GM19043 (cell line): ENCODE results near the gene WDR7.
"Not testable (repeated sequence)": the region's sequence is repeated elsewhere in the genome, so short reads cannot be mapped to it uniquely, and the experiment has no call there.

Source experiments
- ATAC-seq: cut with Tn5 transposase; IDR thresholded peaks from one replicate; pipeline ENCODE4 v1.9.1; 2021; ENCODE audit warnings: low read depth; ENCODE audit not compliant: unreplicated experiment

The WDR7 gene

DNA sequence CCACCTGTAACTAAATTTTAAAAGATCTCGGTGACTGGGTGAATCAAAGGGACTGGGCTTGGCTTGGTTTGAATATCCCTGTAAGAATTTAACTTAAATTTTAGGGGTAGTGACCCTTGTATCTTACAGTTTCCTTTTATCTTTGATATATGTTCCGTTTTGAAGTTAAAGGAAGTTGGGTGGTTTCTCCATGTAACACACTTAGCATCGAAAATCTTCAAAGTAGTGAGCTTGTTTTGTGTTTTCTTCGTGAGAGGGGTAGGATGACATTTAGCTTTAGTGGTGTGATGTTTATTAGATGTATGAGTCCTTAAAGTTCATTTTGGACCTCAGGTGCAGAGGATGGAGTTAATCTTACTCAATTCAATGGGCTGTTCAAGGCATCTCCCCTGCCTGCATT lies 1.6 kb downstream of the WDR7 start:
- no peak for ATAC-seq

DNA sequence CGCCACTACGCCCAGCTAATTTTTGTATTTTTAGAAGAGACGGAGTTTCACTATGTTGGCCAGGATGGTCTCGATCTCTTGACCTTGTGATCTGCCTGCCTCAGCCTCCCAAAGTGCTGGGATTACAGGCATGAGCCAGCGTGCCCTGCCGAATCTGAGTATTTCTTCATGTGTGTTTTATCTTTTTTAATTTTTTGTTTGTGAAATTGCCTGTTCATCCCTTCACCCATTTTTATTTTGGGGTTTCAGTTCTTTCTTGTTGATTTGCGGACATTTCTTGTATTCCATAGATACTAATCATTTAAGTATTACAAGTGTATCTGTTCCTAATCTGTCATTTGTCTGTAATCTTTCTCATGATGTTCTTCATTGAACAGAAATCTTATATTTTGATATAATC lies 3.1 kb downstream of the WDR7 start:
- ATAC-seq = not testable (repeated sequence)

DNA sequence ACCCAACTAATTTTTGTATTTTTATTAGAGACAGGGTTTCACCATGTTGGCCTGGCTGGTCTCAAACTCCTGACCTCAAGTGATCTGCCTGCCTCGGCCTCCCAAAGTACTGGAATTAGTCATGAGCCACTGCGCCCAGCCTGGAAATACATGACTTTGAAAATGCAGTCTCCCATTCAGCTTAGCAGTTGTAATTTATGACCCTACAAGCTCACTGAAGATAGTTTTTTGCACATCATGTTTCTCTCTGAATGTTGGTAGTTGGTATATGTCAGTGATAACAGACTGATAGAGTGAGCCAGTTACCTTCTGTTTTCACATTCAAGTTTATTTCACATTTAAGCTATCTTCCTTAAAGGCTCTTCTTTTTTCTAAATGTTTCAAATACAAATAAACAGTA lies 7.1 kb downstream of the WDR7 start:
- no peak for ATAC-seq

DNA sequence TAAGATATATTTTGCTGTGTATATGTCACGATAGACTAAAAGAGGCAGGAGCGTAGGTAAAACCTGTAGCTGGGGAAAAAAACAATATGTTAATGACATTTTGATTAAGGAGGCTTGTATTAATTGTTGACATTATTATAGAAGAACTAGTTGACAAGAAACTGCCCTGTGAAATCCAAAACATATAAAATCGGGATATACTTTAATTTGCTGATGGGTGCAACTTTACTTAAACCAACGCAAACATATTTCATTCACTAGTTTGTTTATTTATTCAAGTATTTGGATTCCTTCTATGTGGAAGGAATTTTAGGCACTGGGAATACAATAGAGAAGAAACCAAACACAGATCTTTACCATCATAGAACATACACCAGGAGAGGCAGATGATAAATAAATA lies 8.0 kb downstream of the WDR7 start:
- ATAC-seq = no peak

DNA sequence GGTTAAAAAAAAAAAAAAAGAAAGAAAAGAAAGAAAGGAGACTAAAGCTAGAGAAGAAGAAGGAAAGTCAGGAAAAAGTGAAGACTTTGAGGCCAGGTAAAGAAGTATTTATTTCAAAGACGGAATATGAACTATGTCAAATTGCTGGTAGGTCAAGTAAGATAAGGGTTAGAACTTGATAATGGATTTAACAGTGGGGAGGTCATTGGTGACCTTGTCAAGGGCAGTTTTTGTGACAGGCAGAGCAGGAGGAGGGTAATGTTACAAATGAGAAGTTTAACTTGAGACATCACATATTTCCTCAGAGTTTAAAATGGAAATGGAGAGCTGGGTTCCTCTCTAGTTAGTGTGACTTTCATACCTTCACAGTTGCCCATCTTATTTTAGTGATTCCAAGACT lies 9.5 kb downstream of the WDR7 start:
- no peak for ATAC-seq

DNA sequence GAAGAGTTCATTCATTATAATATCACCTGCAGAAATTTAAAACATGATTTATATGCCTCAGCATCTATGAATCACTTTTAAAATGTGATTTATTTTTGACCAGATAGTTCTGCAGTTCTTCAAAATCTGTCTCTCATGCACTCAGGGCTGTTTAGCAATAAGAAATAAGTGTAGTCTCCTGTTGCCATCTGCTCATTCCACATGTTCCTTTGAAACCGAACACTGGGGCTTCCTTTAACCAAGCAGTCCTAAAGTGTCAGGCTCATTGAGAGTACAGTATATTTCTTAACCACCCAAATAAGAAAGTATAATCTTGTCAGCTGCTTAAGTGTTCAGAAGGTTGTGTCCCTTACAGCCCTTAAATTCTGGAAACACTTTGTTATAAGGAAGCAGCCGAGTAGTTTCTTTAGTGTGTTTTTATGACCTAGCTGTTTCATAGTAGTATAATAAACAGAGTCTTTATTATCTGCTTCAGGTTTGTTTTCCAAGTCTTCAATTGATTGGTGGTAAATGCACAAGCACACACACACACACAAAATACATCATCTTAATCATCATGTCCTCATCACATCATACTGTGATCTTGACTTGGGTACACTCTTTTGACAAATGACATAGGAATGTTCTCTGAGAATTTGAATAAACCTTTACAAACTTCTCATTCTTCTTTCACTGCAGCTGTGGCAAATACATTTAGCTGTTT lies 10.4 kb downstream of the WDR7 start:
- ATAC-seq = no peak

DNA sequence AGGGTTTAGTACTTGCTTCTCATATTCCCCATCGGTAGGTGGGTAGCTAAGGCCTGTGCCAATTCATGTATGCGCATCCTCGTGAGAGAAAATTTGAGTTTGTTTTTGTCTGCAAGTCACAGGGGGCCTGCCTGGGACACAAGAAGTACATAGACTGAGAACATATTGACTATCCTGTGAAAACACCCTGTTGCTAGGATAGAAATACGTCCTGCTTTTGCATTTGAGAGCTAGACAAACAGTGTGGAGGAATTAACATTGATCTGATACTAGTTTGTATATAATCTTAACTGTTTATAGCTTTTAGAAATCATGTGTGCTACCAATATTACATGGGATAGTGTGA lies 10.9 kb downstream of the WDR7 start:
- no peak for ATAC-seq

DNA sequence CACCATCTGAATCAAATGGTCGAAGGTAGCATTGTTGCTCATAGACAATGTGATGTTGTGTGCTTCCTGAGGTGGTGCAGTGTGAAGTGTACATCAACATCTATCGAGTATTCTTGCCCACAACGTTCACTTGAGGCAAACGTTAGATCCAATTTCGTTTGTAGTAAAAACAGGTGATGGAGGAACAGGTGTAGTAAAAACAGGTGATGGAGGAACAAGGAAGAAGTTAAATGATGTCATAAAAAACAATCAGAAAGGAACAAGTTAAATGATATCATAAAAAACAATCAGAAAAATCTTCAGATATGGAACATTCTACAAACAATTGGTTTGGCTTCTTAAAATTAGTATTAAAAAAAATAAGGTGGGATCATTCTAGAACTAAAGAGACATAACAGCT lies 11.3 kb downstream of the WDR7 start:
- ATAC-seq = no peak

DNA sequence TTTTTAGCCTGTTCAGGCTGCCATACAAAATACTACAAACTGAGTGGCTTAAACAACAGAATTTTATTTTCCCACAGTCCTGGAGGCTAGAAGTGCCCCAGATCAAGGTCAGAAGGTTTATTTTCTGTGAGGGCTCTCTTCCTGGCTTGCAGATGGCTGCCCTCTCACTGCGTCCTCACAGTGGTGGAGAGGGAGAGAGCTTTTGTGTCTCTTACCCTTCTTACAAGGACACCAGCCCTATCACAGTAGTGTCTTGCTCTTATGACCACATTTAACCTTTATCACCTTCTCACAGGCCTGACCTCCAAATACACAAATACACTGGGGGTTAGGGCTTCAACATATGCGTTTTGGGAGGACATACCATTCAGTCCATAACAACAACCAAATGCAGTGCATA lies 11.7 kb downstream of the WDR7 start:
- ATAC-seq = no peak

DNA sequence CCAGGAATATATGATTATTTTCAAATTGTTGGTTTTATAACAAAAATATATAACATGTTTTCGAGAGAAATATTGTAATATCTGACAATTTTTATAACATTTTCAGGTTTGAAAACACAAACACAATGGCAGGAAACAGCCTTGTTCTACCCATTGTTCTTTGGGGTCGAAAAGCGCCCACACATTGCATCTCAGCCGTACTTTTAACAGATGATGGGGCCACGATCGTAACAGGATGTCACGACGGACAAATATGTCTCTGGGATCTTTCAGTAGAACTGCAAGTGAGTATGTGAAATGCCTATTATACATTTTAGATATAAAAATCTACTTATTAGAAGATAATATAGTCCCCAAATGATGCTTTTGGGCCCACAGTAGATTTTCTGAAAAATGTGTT lies 21.2 kb downstream of the WDR7 start:
- no peak for ATAC-seq

DNA sequence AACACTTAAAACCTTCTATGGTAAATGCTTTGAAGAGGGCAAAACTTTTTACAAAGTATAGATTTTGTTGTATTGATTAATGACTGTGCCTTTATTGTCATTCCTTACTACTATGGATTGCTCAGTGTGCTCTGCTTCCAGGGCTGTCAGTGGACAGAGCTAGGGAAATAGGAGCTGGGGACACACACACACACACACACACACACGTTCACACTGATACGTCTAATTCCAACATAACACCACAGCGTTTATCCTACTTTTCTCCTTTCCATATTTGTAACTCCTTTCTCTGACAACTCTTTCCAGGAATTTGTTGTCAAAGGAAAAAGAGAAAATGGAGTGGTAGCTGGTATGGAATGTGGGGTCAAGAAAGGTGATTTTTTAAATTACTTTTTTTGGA lies 21.8 kb downstream of the WDR7 start:
- no peak for ATAC-seq

DNA sequence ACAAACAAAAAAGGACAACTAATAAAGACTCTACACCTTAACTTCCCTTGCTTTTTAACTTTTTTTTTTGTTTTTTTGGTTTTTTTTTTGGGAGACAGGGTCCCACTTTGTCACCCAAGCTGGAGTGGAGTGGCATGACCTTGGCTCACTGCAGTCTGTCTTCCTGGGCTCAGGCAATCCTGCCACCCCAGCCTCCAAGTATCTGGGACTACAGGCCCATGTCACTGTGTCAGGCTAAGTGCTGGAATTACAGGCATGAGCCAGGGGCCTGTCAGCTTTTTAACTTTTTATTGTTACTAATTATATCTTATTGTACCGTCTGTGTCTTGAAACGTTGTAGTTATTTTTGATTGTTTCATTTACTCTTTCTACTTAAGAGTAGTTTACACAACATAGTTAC lies 25.5 kb downstream of the WDR7 start:
- no peak for ATAC-seq

DNA sequence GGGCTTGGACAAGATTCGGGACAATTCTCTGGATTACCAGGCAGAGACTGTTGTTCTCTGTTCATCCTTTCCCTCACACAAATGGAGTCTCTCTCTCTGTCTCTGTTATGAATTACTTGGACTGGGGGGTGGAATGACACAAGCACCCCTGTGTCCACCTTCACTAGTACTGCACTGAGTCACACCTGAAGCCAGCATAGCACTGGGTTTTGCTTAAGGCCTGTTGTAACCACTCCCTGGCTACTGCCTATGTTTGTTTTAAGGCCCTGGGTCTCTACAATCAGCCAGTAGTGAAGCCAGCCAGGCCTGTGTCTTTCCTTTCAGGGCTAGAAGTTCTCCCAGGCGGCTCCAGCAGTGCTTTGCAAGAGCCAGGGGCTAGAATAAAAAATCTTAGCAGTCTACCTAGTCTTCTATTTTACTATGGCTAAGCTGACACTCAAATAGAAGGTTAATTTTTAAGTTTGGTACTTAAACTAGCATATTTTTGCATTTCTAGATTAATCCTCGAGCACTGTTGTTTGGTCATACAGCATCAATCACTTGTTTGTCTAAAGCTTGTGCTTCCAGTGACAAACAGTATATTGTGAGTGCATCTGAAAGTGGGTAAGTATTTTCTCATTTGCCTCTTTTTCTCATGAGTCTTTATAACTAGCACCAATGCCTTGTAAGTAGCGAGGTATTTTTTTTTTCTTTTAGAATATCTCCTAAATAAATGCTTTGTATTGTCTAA lies 27.8 kb downstream of the WDR7 start:
- no peak for ATAC-seq

DNA sequence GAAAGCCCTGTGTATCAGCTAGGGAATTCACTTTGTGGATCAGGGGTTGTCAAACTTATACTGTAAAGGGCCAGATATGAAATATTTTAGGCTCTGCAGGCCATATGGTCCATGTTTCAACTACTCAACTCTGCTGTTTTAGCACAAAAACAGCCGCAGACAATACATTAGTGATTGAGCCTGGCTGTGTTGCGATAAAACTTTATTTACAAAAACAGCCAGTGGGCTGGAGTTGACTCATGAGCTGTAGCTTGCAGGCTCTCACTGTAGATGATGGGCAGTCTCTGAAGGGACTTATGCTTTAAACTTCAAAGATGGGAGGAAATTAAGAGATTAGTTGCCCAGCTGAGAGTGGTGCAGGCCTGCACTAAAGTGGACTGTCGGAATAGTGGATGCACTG lies 33.1 kb downstream of the WDR7 start:
- no peak for ATAC-seq

DNA sequence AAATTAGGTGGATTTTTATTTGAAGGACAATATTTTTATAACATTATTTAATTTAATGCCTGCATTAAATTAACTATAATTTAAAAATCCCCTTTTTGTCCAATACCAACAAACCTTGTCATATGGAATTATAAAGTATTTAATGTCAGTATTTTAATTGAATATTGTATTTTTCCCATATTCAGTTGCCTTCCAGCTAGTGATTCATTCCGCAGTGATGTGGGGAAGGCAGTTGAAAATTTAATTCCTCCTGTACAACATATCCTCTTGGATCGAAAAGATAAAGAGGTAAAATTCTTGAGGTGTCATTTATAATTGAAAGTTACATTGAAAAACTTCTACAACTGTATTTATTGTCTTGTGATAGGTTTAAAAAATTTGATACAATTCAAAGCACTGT lies 40.4 kb downstream of the WDR7 start:
- no peak for ATAC-seq

DNA sequence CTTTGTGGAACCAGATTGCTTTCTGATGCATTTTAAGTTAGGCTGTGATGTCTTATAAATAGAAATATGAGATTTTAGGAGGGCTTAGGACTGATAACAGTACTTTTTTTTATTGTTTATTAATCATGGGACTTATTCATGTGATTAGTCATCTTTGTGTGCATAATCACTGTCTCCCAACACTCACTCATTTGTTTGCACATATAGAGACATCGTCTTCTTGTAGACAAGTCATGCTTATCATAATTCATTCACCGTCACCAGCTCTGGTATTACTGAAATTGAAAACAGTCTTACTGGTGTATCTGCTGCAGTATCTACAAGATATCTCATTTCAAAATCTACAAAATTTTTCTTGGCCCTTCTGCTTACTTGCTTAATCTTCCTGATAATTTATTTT lies 45.8 kb downstream of the WDR7 start:
- ATAC-seq = no peak

DNA sequence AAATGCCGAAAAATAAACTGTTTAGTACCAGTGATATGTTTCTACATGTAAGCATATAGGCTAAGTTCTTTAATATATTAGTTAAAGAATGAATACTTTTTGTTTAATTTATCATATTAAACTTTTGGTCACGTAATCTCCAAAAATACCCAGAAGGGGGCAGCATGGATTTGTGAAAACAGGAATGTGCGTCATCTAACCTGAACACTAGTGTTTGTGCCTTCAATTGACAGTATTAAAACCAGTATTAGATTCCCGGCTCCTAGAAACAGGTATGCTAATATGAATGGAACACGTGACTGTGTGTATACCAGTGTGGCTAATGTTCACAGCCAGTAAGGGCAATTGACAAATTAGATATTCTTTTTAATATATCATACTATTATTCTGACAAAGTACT lies 51.8 kb downstream of the WDR7 start:
- no peak for ATAC-seq

DNA sequence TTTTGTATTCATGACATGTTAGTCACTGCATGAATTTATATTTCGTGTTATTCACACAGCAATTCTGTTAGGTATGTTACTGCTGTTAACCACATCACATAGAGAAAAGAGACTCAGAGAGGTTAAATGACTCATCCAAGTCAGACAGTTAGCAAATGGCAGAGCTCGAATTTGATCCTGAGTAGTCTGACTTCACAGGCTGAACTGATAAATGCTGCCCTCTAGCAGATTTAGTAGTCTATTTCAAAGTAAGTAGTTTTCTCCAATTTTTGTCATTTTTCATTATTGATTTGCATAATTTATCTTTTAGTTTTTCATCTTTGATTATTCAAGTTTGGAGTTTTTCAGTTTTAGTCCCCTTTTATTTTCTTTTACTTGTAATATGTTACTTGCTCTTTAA lies 58.3 kb downstream of the WDR7 start:
- peak; percentile 98 for ATAC-seq

DNA sequence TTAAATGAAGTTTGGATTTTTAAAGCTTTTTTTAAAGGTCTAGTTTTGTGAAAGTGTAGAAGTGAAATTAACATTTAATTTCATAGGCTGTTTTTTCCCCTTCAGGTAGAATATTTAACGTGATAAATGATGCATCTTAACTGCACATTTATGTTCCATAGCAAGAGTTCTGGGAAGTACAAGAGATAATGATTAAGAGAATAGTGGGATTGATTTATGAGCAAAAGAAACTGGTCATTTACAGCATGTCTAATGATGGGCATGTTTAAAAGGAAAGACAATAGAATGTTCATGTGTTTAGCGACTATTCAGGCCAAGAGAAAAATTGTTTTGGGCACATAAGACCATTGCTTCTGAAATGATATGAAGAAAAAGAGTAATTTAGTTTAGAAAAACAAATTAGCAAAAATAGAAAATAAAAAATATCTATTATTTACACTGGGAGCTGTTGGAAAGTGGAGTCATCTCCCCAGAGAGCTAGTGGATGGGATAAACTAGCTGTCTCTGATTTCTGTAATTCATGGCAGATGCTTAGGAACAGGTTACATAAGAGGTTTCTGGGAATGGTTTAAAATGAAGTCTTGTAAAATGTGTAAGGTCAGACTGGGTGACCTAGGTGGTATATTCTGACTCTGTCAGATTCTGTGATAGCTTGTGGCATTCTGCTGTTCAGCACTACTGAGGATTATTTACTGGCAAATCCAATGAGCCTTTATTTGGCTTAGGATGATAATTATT lies 60.7 kb downstream of the WDR7 start:
- ATAC-seq = no peak

DNA sequence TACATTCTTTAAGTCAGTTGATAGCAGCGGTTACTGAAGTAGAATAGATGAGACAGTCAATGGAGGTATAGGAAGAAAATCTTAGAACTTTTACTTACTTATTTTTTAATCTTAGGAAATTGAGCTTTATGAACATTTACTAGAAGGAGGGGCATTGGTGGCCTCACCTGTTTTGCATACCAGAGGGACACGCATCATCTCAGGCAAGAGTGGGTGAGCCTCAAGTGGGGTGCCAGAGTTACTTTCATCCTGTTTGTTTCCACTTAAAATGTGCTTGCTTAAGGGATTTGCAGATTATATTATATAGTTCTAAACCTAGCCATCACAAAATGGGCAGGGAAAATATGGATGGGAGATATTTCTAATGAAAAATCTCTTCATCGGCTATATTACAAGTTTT lies 61.6 kb downstream of the WDR7 start:
- ATAC-seq = no peak

DNA sequence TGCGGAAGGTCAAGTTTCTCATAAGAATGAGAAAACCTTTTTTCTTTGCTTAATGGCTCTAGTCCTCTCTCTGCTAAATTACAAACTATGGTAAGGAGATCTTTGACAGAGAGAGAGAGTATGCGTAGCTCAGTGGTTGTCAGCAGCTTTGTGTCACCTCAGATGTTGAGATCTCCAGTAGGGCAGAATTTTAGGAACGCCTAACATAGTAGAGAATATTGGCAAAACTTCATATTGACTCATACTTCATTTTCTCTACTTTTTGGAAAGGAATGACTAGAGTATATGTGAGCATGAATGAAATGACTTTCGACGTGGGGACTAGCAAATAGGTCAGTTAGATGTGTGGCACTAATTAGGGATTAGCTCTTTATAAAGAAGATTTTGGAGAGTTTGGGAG lies 64.0 kb downstream of the WDR7 start:
- no peak for ATAC-seq

DNA sequence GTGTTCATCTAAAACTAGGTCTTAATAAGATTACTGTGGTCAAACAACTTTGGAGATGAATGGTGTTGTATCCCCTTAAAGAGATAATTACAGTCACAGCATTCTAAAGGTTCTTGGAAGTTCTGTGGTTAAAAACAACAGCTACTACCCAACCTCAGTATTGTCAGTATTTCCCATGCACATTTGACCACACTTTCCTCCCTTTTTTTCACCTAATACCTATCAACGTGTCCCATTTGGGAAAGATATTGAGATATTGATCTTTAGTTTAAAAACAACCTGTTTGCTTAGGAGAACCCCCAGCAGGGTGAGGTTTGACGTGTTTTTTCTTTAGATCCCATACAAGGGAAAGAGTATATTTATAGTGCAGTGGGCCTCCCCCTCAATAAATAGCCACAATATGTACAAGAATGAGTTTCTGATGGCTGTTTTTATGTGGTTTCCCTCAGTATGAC lies 65.6 kb downstream of the WDR7 start:
- no peak for ATAC-seq
